ENCODE measurements around the gene RBMS3. TPM values are rescaled to one million over a fixed set of nuclear protein-coding genes. Genes with fewer than 3 reads are reported as not detected.

Gene RBMS3
- total RNA-seq, 4 donors from 2014 or later, result 51.5 to 76.0 (median 66.6) TPM

- Histone ChIP-seq H3K27me3 (no peaks in the 10 kb centered on the region), H3K27ac (no peak overlapping the region), H3K4me1 (peaks cover 0 to 11% (median 0%) of the 10 kb centered on the region in 3 donors), H3K9me3 (no peaks in the 10 kb centered on the region), H3K4me3 (no peak overlapping the region), H3K36me3 (peaks cover 0 to 14% of the 10 kb centered on the region in 2 donors)
- no peak for TF ChIP-seq POLR2AphosphoS5 (IDR thresholded peaks at IDR 0.05)
- no peak for TF ChIP-seq EP300 (IDR thresholded peaks at IDR 0.05)
- no peak for TF ChIP-seq POLR2A (IDR thresholded peaks at IDR 0.05)
- no peak for TF ChIP-seq CTCF (IDR thresholded peaks at IDR 0.05)
- WGBS, 2 donors (ENCODE audit: low coverage in 1 of 2), result 51 to 88% methylated on average over 2 of the region's 3 CpGs
- no peak for ATAC-seq
Observed at GRCh38 chr3:29705906-29706844, 425.3 kb downstream of the RBMS3 start.

GRCh38 chr3:29708884-29709283 is 428.0 kb downstream of the RBMS3 start:
- Histone ChIP-seq H3K9me3 (no peaks in the 10 kb centered on the region), H3K4me1 (peaks cover 0 to 20% (median 0%) of the 10 kb centered on the region in 3 donors), H3K27ac (no peak overlapping the region), H3K4me3 (no peak overlapping the region), H3K36me3 (no peaks in the 10 kb centered on the region), H3K27me3 (no peaks in the 10 kb centered on the region)
- WGBS, 2 donors (ENCODE audit: low coverage in 1 of 2), result 95 to 96% methylated on average over 7 to 8 of the region's 8 CpGs
- TF ChIP-seq EP300 (IDR thresholded peaks at IDR 0.05) (no peak), POLR2AphosphoS5 (IDR thresholded peaks at IDR 0.05) (no peak), CTCF (IDR thresholded peaks at IDR 0.05) (no peak), POLR2A (IDR thresholded peaks at IDR 0.05) (no peak)
- no peak for ATAC-seq

GRCh38 chr3:29711255-29711771 is 430.4 kb downstream of the RBMS3 start:
- ATAC-seq, result peak; percentile 73
- no peak for TF ChIP-seq EP300 (IDR thresholded peaks at IDR 0.05)
- peak; percentile 52 for TF ChIP-seq POLR2AphosphoS5 (IDR thresholded peaks at IDR 0.05)
- no peak for TF ChIP-seq POLR2A (IDR thresholded peaks at IDR 0.05)
- no peak for TF ChIP-seq CTCF (IDR thresholded peaks at IDR 0.05)
- Histone ChIP-seq H3K9me3 (no peaks in the 10 kb centered on the region), H3K4me1 (peaks cover 0 to 20% (median 0%) of the 10 kb centered on the region in 3 donors), H3K27me3 (no peaks in the 10 kb centered on the region), H3K27ac (peak overlapping the region in 1 of 4 donors; percentile 5), H3K36me3 (no peaks in the 10 kb centered on the region), H3K4me3 (no peak overlapping the region)
- 48 to 63% methylated on average over 3 of the region's 3 CpGs for WGBS, 2 donors (ENCODE audit: low coverage in 1 of 2)

GRCh38 chr3:29716213-29716612 is 435.3 kb downstream of the RBMS3 start:
- TF ChIP-seq CTCF (IDR thresholded peaks at IDR 0.05) (no peak), EP300 (IDR thresholded peaks at IDR 0.05) (no peak), POLR2A (IDR thresholded peaks at IDR 0.05) (no peak), POLR2AphosphoS5 (IDR thresholded peaks at IDR 0.05) (no peak)
- Histone ChIP-seq H3K27ac (no peak overlapping the region), H3K36me3 (no peaks in the 10 kb centered on the region), H3K4me3 (no peak overlapping the region), H3K27me3 (no peaks in the 10 kb centered on the region), H3K9me3 (no peaks in the 10 kb centered on the region), H3K4me1 (peaks cover 0 to 16% (median 4%) of the 10 kb centered on the region in 3 donors)
- no peak for ATAC-seq
- 91 to 94% methylated on average over 2 of the region's 2 CpGs for WGBS, 2 donors (ENCODE audit: low coverage in 1 of 2)
